Activated CD4-positive, alpha-beta T cell treated with anti-CD3 and anti-CD28 coated beads, Interleukin-2, amount 50 U/mL, for 1 hour (primary cell): Measurements from ENCODE around the gene DECR2.

Experiments
- DNase-seq: peaks from one replicate; pipeline ENCODE4 v3.0.0-alpha.2; 2020

The DECR2 gene

GRCh38 chr16:450785-451512 is 49.3 kb downstream of the DECR2 start:
- no peak for DNase-seq

GRCh38 chr16:454397-454940 is 52.8 kb downstream of the DECR2 start:
- no peak for DNase-seq

GRCh38 chr16:455453-455852 is 53.8 kb downstream of the DECR2 start:
- no peak for DNase-seq

GRCh38 chr16:456891-457483 is 55.3 kb downstream of the DECR2 start:
- no peak for DNase-seq

GRCh38 chr16:457732-458400 is 56.2 kb downstream of the DECR2 start:
- DNase-seq: no peak

- DNase-seq: no peak
These were observed 58.1 kb downstream of the DECR2 start for GRCh38 chr16:459761-460160.

GRCh38 chr16:460787-461186 is 59.1 kb downstream of the DECR2 start:
- no peak for DNase-seq
